ELF-1 (cell line): ENCODE measurements around the gene ABLIM2.

Experiments
- DNase-seq: peaks from one replicate; pipeline ENCODE4 v3.0.0-alpha.2; 2016; ENCODE audit warnings: low read depth, low spot score

The ABLIM2 gene

DNA sequence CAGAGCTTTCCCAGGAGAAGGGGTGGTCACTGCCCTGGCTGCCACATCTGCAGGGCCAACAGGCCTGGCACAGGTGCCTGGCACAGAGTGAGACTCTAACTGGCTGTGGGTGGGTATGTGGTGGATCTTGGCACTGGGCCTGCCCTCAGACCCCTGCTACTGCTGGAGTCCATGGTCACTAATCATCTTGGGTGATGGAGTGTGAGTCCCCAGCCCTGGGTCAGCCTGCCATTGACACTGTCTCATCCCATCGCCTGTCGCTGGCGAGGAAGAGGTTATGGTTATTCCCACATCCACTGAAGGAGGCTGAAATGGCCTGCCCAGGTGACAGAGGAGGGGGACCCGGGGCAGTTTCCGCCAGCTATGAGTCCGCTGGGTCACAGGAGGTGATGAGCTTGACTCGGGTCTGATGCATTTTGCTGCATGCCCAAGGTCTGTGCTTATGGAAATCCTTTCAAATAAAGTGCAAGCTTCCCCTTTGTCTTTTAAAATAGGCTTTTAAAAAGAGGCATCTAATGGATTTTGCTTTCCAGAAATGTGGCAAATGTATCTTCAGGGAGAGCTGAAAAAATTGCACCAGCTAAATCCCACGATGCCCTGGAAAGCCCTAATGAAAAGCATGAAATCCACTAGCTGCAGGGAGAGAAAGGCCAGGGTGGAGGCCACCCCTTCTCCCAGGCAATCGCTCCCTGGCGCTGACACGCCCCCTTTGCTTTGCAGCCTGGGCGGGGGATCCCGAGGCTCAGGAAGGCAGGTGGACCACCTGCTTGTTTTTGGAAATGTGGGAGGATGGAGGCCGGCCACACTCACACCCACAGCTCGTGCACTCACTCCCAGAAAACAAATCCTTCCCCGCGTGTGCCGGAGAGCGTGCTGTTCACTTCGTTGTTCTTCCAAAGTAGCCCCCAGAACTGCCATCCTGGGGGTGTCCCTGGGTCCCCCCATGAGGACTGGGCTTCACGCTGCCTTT lies 54.9 kb downstream of the ABLIM2 start:
- no peak for DNase-seq

GRCh38 chr4:8102831-8103230 lies 55.8 kb downstream of the ABLIM2 start:
- no peak for DNase-seq

- DNase-seq, result no peak
Measured at GRCh38 chr4:8102076-8102355, 56.6 kb downstream of the ABLIM2 start.

GRCh38 chr4:8101213-8102075 lies 57.2 kb downstream of the ABLIM2 start:
- no peak for DNase-seq

DNA sequence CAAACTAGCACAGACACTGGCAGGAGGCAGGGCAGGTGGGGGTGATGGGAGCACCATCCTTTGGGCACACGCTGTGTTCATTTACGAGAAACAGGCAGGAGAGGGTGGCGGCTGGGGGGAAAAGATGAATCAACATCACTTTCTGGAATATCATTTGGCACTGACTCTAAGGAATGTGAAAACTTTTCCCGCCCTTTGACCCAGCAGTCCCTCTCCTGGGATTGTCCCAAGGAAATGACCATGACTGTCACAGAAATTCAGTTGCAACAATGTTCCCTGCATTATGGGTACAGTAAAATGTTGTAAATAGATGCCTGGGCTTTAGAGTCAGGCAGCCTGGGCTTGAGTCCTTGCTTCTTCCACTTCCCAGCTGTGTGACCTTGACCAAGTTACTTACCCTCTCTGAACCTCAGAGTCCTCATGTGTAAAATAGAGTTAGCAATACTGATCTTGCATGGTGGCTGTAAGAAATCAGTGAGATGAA lies 58.6 kb downstream of the ABLIM2 start:
- no peak for DNase-seq

- no peak for DNase-seq
Measured at GRCh38 chr4:8098506-8098905, 60.1 kb downstream of the ABLIM2 start.

DNA sequence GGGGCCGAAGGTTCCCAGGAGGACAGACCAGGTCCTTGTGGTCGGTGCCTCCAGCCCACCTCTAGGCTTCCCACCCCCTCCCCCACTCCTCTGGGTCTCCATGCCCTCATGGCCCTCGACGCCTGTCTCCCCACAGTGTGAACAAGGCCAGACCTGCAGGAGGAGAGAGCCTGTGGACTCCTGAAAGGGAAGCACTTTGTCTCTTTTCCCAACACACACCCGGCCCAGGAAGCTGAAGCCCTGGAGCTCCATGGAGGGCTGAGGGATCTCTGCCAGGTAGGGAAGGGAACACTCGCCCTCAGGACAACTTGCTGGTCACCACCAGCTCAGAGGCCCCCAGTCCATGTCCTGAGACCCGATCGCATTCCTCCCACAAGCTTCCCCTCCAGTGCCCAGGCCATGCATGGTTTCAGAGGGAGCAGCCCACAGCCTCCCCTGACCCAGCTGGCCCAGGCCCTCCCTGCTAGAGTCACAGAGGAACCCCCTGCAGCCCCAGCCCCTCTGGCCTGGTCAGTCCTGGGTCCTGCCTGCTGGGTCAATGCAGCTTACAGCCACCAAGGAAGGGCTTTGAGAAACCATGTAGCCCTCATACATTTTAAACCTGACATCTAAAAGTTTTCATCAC lies 60.8 kb downstream of the ABLIM2 start:
- DNase-seq, result no peak

DNA sequence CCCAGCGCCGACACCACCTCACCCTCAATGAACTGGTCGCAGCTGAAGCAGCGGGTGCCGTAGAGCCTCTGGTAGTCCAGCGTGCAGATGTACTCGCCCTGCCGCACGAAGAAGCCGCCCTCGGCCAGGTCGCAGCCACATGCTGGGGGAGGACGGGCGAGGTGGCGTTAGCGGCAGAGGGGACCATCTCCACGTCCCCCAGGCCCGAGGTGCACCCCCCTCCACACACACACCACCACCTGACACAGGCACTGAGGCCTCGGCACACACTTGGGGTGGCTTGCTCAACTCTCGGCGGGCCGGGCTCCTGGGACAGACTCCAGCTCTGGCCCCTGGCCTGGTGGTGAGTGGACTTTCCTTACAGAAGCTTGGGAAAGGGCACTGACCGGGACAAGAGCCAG lies 61.5 kb downstream of the ABLIM2 start:
- no peak for DNase-seq

DNA sequence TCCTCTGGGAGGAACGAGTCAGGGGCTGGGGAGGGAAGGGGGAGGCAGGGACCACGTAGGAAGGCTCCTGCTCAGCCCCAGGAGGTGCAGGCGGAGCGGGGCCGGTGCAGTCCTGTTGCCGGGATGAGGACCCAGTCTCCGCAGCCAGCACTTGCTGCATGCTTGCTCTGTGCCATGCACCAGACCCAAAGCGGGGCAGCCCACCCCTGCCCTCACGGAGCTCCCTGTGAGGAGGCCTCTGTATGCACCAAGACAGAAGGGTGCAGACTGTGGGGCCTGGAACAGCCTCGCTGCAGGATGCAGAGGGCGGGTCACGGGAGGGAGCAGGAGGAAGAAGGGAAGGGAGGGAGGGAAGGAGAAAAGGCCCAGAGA lies 61.9 kb downstream of the ABLIM2 start:
- DNase-seq, result no peak

GRCh38 chr4:8095956-8096689 lies 62.5 kb downstream of the ABLIM2 start:
- DNase-seq, result no peak

GRCh38 chr4:8093587-8094274 lies 64.9 kb downstream of the ABLIM2 start:
- DNase-seq, result no peak

- DNase-seq, result no peak
Measured at GRCh38 chr4:8092282-8092681, 66.3 kb downstream of the ABLIM2 start.

DNA sequence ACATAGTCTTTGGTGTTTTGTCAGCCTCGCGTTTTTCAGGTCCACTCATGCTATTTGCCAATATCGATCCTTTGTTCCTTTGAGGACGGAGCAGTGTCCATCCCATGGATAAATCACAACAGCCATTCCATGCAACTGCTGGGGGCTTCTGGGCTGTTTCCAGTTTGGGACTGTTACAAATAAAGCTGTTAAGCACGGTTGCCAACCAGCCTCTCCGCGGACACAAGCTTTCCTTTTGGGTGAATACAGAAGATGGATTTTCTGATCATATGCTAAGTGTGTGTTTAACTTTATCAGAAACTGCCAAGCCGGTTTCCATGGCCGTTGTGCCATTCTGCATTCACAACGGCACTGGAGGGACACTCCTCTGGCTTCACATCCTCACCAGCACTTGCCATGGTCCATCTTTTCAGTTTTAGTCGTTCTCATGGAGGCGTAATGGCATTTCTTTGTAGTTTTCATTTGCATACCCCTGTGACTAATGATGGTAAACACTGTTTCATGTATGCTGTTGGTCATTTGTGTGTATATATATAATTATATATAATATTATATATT lies 67.8 kb downstream of the ABLIM2 start:
- DNase-seq, result no peak

GRCh38 chr4:8090312-8090711 lies 68.3 kb downstream of the ABLIM2 start:
- no peak for DNase-seq

GRCh38 chr4:8089862-8090261 lies 68.8 kb downstream of the ABLIM2 start:
- no peak for DNase-seq

DNA sequence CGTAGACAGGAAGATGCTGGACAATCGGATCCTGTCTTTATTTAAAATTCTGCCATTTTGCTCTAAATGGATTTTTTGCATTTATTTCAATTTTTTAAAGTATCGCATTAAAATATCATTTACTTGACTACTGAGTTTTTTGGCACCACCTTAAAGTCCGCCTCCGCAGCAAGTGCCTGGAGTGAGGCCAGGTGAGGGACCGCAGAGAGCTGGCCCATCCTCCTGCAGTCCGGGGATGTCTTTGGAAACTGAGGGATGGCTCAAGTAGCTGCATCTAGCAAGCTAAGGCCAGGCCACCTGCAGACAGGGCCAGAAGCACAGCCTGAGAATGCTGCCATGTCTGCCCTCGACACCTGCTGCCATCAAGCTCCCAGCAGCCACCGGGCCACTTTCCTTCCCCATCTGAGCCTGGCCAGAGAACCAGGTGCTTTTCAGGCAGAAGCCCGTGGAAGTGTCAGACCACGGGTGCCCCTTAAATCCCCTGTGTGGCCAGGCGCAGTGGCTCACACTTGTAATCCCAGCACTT lies 69.6 kb downstream of the ABLIM2 start:
- no peak for DNase-seq

GRCh38 chr4:8087921-8088495 lies 70.6 kb downstream of the ABLIM2 start:
- no peak for DNase-seq

- DNase-seq, result no peak
Measured at GRCh38 chr4:8086783-8087445, 71.7 kb downstream of the ABLIM2 start.

- peak; percentile 57 for DNase-seq
Measured at GRCh38 chr4:8085491-8086117, 73.0 kb downstream of the ABLIM2 start.
